Measurements from ENCODE around the gene NPAT. TPM values are rescaled to one million over a fixed set of nuclear protein-coding genes. Genes with fewer than 3 reads are reported as not detected.

NPAT gene
- total and polyA plus RNA-seq, 10 of the 15 experiments (the other 5 are each of a cell fraction or from before 2014, with no cell fraction given): 7.5 to 32.8 (median 20.1) TPM

GRCh38 chr11:108246885-108247284 lies 24.4 kb upstream of the NPAT start:
- ChIA-PET SMC1A (ENCODE audit: uncharacterized antibody, unreplicated experiment) (no interaction called here), RAD21 (ENCODE audit: unreplicated experiment) (no interaction called here), CTCF (no interaction called here), POLR2A (no interaction called here)
- no peaks in the 10 kb centered on the region for H4K20me1 ChIP-seq (ENCODE audit: control insufficient read depth, insufficient read depth)
- DNase-seq (ENCODE audit: low read depth, low spot score): no peak
- ATAC-seq: no peak
- BruUV-seq (replicated peaks): no TSS peak
- no peaks in the 10 kb centered on the region for H3K27me3 ChIP-seq (replicated peaks in 1 of 2; ENCODE audit: control insufficient read depth in 2 of 2, insufficient read depth in 2 of 2, low read length in 1 of 2)
- no peak for FAIRE-seq
- H2AFZ ChIP-seq (ENCODE audit: control insufficient read depth, low read depth, low read length): no peak overlapping the region
- H3K9ac ChIP-seq (ENCODE audit: control insufficient read depth, insufficient read depth, low read length): no peak overlapping the region
- no peak overlapping the region for H3K4me3 ChIP-seq
- in situ Hi-C loops (cut with MboI) (no loop called here), intact Hi-C loops (cut with micrococcal nuclease; ENCODE audit: unreplicated experiment) (no loop called here)
- H3K27ac ChIP-seq (ENCODE audit: control insufficient read depth, insufficient read depth): no peak overlapping the region
- H3K79me2 ChIP-seq (ENCODE audit: control insufficient read depth, insufficient read depth, low read length): no peaks in the 10 kb centered on the region
- TF ChIP-seq STAT3 (IDR thresholded peaks at IDR 0.05; ENCODE audit: low read depth, low read length): no peak
- no peak for TF ChIP-seq RUNX3 (IDR thresholded peaks at IDR 0.05; ENCODE audit: low read length)
- TF ChIP-seq NFYB (IDR thresholded peaks at IDR 0.05; ENCODE audit: insufficient read depth, low read depth, low read length): no peak
- H3K36me3 ChIP-seq (ENCODE audit: control insufficient read depth in 2 of 2, insufficient read depth in 2 of 2, low read length in 1 of 2): peaks cover 0 to 15% of the 10 kb centered on the region in 2 experiments; a peak in 1 of 4 replicates
- no peaks in the 10 kb centered on the region for H3K4me1 ChIP-seq (ENCODE audit: control insufficient read depth, insufficient read depth, low read length)
- 97% methylated on average over 2 of the region's 2 CpGs for WGBS (ENCODE audit: insufficient coverage, insufficient replicate concordance, low lambda C conversion rate, missing lambda C conversion rate)
- no peaks in the 10 kb centered on the region for H3K9me3 ChIP-seq (replicated peaks; ENCODE audit: control insufficient read depth, insufficient read depth, low read length)
- H3K4me2 ChIP-seq (ENCODE audit: control insufficient read depth, insufficient read depth): no peak overlapping the region

- ATAC-seq (no peak), DNase-seq (ENCODE audit: low read depth, low spot score) (no peak), FAIRE-seq (no peak)
- Histone ChIP-seq H3K27me3 (replicated peaks in 1 of 2; ENCODE audit: control insufficient read depth in 2 of 2, insufficient read depth in 2 of 2, low read length in 1 of 2) (no peaks in the 10 kb centered on the region), H4K20me1 (ENCODE audit: control insufficient read depth, insufficient read depth) (no peaks in the 10 kb centered on the region), H3K27ac (ENCODE audit: control insufficient read depth, insufficient read depth) (no peak overlapping the region), H3K9me3 (replicated peaks; ENCODE audit: control insufficient read depth, insufficient read depth, low read length) (no peaks in the 10 kb centered on the region), H3K36me3 (ENCODE audit: control insufficient read depth in 2 of 2, insufficient read depth in 2 of 2, low read length in 1 of 2) (peaks cover 0 to 11% of the 10 kb centered on the region in 2 experiments; a peak in 1 of 4 replicates), H3K4me3 (no peak overlapping the region), H3K4me2 (ENCODE audit: control insufficient read depth, insufficient read depth) (no peak overlapping the region), H2AFZ (ENCODE audit: control insufficient read depth, low read depth, low read length) (no peak overlapping the region), H3K9ac (ENCODE audit: control insufficient read depth, insufficient read depth, low read length) (no peak overlapping the region), H3K79me2 (ENCODE audit: control insufficient read depth, insufficient read depth, low read length) (no peaks in the 10 kb centered on the region), H3K4me1 (ENCODE audit: control insufficient read depth, insufficient read depth, low read length) (no peaks in the 10 kb centered on the region)
- CTCF ChIA-PET: no interaction called here
- in situ Hi-C loops (cut with MboI) (no loop called here), intact Hi-C loops (cut with micrococcal nuclease; ENCODE audit: unreplicated experiment) (no loop called here)
- no TSS peak for BruUV-seq (replicated peaks)
- WGBS (ENCODE audit: insufficient coverage, insufficient replicate concordance, low lambda C conversion rate, missing lambda C conversion rate): 84% methylated on average over 3 of the region's 3 CpGs
- RAD21 ChIA-PET (ENCODE audit: unreplicated experiment): no interaction called here
- TF ChIP-seq, protein P1, sequence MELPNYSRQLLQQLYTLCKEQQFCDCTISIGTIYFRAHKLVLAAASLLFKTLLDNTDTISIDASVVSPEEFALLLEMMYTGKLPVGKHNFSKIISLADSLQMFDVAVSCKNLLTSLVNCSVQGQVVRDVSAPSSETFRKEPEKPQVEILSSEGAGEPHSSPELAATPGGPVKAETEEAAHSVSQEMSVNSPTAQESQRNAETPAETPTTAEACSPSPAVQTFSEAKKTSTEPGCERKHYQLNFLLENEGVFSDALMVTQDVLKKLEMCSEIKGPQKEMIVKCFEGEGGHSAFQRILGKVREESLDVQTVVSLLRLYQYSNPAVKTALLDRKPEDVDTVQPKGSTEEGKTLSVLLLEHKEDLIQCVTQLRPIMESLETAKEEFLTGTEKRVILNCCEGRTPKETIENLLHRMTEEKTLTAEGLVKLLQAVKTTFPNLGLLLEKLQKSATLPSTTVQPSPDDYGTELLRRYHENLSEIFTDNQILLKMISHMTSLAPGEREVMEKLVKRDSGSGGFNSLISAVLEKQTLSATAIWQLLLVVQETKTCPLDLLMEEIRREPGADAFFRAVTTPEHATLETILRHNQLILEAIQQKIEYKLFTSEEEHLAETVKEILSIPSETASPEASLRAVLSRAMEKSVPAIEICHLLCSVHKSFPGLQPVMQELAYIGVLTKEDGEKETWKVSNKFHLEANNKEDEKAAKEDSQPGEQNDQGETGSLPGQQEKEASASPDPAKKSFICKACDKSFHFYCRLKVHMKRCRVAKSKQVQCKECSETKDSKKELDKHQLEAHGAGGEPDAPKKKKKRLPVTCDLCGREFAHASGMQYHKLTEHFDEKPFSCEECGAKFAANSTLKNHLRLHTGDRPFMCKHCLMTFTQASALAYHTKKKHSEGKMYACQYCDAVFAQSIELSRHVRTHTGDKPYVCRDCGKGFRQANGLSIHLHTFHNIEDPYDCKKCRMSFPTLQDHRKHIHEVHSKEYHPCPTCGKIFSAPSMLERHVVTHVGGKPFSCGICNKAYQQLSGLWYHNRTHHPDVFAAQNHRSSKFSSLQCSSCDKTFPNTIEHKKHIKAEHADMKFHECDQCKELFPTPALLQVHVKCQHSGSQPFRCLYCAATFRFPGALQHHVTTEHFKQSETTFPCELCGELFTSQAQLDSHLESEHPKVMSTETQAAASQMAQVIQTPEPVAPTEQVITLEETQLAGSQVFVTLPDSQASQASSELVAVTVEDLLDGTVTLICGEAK (IDR thresholded peaks at IDR 0.05; ENCODE audit: borderline replicate concordance): no peak
- TF ChIP-seq KDM1A (IDR thresholded peaks at IDR 0.05; ENCODE audit: borderline replicate concordance) (no peak), STAT1 (conservative IDR thresholded peaks at IDR 0.05) (no peak), PAX8 (IDR thresholded peaks at IDR 0.05) (no peak), RCOR1 (conservative IDR thresholded peaks at IDR 0.05; ENCODE audit: low read depth, low read length) (no peak)
- POLR2A ChIA-PET: no interaction called here
- SMC1A ChIA-PET (ENCODE audit: uncharacterized antibody, unreplicated experiment): interaction anchor here (0.6 to 0.7 kb wide), 2 partner anchors 12 to 27 kb away, joined by 3 read pairs; no protein-coding TSS in a partner anchor
These were observed 23.9 kb upstream of the NPAT start for GRCh38 chr11:108246308-108246707.
